Caki2 (cell line): ENCODE results near the gene RBBP7. TPM values are rescaled to one million over a fixed set of nuclear protein-coding genes. Genes with fewer than 3 reads are reported as not detected.

Experiments
- total RNA-seq: library from RNA; depleted of rRNA; stranded (reverse); fragments of >200 nt; shearing (Covaris generic); gene quantifications from 2 replicates; pipeline ENCODE4 v1.2.3, GENCODE V29; 2014; ENCODE audit warnings: low replicate concordance; rRNA removed

Gene RBBP7
- total RNA-seq, 1 experiment from 2014 or later = 124 TPM

Other genes starting within 250 kb of the RBBP7 start
- not detected in 2 replicates for gene S100G, start 220.2 kb downstream of the RBBP7 start, total RNA-seq
- 20.0 and 40.9 TPM in 2 replicates for gene CTPS2, start 157.7 kb downstream of the RBBP7 start, total RNA-seq
- 54.8 and 56.8 TPM in 2 replicates for gene SYAP1, start 150.8 kb downstream of the RBBP7 start, total RNA-seq
- gene TXLNG, start 83.9 kb downstream of the RBBP7 start, total RNA-seq = 7.1 and 9.6 TPM in 2 replicates
- 0.03 and 0.17 TPM in 2 replicates for gene REPS2, start 76.3 kb upstream of the RBBP7 start, total RNA-seq